NCI-H1694 (cell line): ENCODE results near the gene NCOA4.
"Not testable (repeated sequence)": the region's sequence is repeated elsewhere in the genome, so short reads cannot be mapped to it uniquely, and the experiment has no call there.

Experiments
- DNase-seq: peaks from one replicate; lab custom pipeline; 2025; lab: John Stamatoyannopoulos, UW

NCOA4 gene

GRCh38 chr10:46052057-46052790, 21.8 kb upstream of the NCOA4 start:
- no peak for DNase-seq

- DNase-seq, result peak; percentile 44
These were observed 20.7 kb upstream of the NCOA4 start for GRCh38 chr10:46050941-46051623.

GRCh38 chr10:46049497-46049831, 19.0 kb upstream of the NCOA4 start:
- DNase-seq, result not testable (repeated sequence)

GRCh38 chr10:46048152-46048551, 17.7 kb upstream of the NCOA4 start:
- no peak for DNase-seq

- no peak for DNase-seq
These were observed 15.8 kb upstream of the NCOA4 start, which contains the start of gene MSMB for GRCh38 chr10:46046261-46046660. Gene MSMB (minus strand): TSS chr10:46046269. CDS start chr10:46046237, 32 bp downstream.

GRCh38 chr10:46042527-46042926, 12.1 kb upstream of the NCOA4 start:
- no peak for DNase-seq

- DNase-seq, result no peak
These were observed 9.6 kb upstream of the NCOA4 start for GRCh38 chr10:46040004-46040403.

GRCh38 chr10:46037107-46037825, 6.8 kb upstream of the NCOA4 start:
- DNase-seq, result no peak

GRCh38 chr10:46035923-46036849, 5.8 kb upstream of the NCOA4 start:
- no peak for DNase-seq

- DNase-seq, result no peak
These were observed 3.2 kb upstream of the NCOA4 start for GRCh38 chr10:46033602-46034011.

- DNase-seq, result no peak
These were observed 1.5 kb upstream of the NCOA4 start for GRCh38 chr10:46031648-46032532.

- no peak for DNase-seq
These were observed 877 bp downstream of the NCOA4 start for GRCh38 chr10:46029461-46030030.

- peak; percentile 19 for DNase-seq
These were observed 1.6 kb downstream of the NCOA4 start for GRCh38 chr10:46028584-46029460.

- no peak for DNase-seq
These were observed 4.3 kb downstream of the NCOA4 start for GRCh38 chr10:46026106-46026505.

GRCh38 chr10:46025406-46025805, 5.0 kb downstream of the NCOA4 start:
- no peak for DNase-seq

- DNase-seq, result no peak
These were observed 5.5 kb downstream of the NCOA4 start for GRCh38 chr10:46024948-46025347.

- no peak for DNase-seq
These were observed 7.3 kb downstream of the NCOA4 start for GRCh38 chr10:46022978-46023702.

- no peak for DNase-seq
These were observed 10.1 kb downstream of the NCOA4 start for GRCh38 chr10:46020344-46020657.
